GM12878 (cell line): ENCODE measurements around the gene HSPA1A. TPM values are rescaled to one million over a fixed set of nuclear protein-coding genes. Genes with fewer than 3 reads are reported as not detected.

ENCODE experiments used
- BMI1 ChIP-seq: fragments of 450-650 bp; IDR thresholded peaks from 2 replicates; pipeline ENCODE4 v1.6.1; 2016; ENCODE audit warnings: mild to moderate bottlenecking, moderate library complexity, borderline replicate concordance
- CEBPB ChIP-seq, 2 experiments: fragments of 150-350 bp in 1 of 2; IDR thresholded peaks; 2 replicates each; pipeline ENCODE4 v1.6.1; 2012 to 2014; ENCODE audit warnings: low read depth in 2 of 2, low read length in 2 of 2, borderline replicate concordance in 1 of 2, inconsistent platforms in 1 of 2
- CUX1 ChIP-seq: IDR thresholded peaks from 2 replicates; pipeline ENCODE4 v1.6.1; 2012; ENCODE audit warnings: improper control_type of control experiment, low read depth, low read length; ENCODE audit not compliant: insufficient replicate concordance
- polyA plus RNA-seq, 11 experiments: library from polyadenylated mRNA; depleted of rRNA in 4 of 11; unstranded in 6 of 11; stranded (reverse) in 5 of 11; fragments of >200 nt; fragmentation: Nextera tagmentation in 4 of 11; fragmentation: Illumina TruSeq in 1 of 11; extraction: Ambion mirVana in 4 of 11; extraction: Trizol in 1 of 11; gene quantifications; 1 replicate in 1 of 11; 2 replicates in 10 of 11; pipeline versions ENCODE4 v1.2.1 to v1.2.3, GENCODE V29; 2011 to 2016; ENCODE audit warnings: inconsistent platforms in 2 of 11, missing spikeins in 2 of 11, low read depth in 1 of 11
- total RNA-seq, 4 experiments: library from RNA; depleted of rRNA in 3 of 4; stranded (reverse); fragments of >200 nt in 3 of 4; fragmentation: Illumina TruSeq in 1 of 4; extraction: Trizol in 1 of 4; gene quantifications; 2 replicates each; pipeline versions ENCODE4 v1.2.1 to v1.2.3, GENCODE V29; 2013 to 2021
- TF ChIP-seq, protein P1 (sequence below): fragments of 450-650 bp; IDR thresholded peaks from 2 replicates; pipeline ENCODE4 v1.6.1; 2017; ENCODE audit warnings: mild to moderate bottlenecking, low read depth, inconsistent platforms; ENCODE audit not compliant: poor library complexity, severe bottlenecking

Gene HSPA1A
- total and polyA plus RNA-seq, 10 of the 15 experiments (the other 5 are each of a cell fraction or from before 2014, with no cell fraction given) = 0.29 to 51.8 (median 17.5) TPM

DNA sequence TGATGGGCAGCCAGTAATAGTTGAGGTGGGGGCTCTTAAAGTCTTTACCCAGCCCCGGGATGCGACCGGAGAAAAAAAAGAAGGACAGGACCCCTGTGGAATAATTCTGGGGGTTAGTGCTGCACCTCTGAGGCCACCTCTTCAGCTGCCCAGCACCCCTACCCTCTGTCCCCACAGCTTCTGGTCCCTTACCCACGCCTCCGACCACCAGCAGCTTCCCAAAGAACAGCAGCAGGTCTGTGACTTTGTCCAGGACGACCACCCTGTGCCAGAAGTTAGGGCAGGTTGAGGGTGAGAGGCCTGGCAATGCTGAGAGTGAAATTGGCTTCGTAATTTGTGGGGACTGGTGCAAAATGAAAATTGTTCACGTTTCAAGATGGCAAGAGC lies 49.5 kb downstream of the HSPA1A start (continued):
- TF ChIP-seq CUX1 = no peak
- TF ChIP-seq BMI1 = no peak
- TF ChIP-seq, protein P1, sequence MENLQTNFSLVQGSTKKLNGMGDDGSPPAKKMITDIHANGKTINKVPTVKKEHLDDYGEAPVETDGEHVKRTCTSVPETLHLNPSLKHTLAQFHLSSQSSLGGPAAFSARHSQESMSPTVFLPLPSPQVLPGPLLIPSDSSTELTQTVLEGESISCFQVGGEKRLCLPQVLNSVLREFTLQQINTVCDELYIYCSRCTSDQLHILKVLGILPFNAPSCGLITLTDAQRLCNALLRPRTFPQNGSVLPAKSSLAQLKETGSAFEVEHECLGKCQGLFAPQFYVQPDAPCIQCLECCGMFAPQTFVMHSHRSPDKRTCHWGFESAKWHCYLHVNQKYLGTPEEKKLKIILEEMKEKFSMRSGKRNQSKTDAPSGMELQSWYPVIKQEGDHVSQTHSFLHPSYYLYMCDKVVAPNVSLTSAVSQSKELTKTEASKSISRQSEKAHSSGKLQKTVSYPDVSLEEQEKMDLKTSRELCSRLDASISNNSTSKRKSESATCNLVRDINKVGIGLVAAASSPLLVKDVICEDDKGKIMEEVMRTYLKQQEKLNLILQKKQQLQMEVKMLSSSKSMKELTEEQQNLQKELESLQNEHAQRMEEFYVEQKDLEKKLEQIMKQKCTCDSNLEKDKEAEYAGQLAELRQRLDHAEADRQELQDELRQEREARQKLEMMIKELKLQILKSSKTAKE = no peak
- TF ChIP-seq CEBPB (IDR thresholded peaks at IDR 0.05; ENCODE audit: borderline replicate concordance in 1 of 2, low read depth in 2 of 2, low read length in 2 of 2) = no peak
